C4-2B (cell line): ENCODE measurements around the gene OPCML.
A peak's percentile ranks its signal among the peaks of the same experiment; 100 is the strongest.

Source experiments
- H3K27ac ChIP-seq: fragments of 450-650 bp; 2 replicates; pipeline ENCODE4 v1.5.1; 2017
- ZFX ChIP-seq: fragments of 450-650 bp; IDR thresholded peaks from 2 replicates; pipeline ENCODE4 v1.6.1; 2017
- TF ChIP-seq, protein P1 (sequence below): fragments of 450-650 bp; conservative IDR thresholded peaks from 2 replicates; pipeline ENCODE4 v1.5.1; 2017; ENCODE audit warnings: mild to moderate bottlenecking

OPCML gene

DNA sequence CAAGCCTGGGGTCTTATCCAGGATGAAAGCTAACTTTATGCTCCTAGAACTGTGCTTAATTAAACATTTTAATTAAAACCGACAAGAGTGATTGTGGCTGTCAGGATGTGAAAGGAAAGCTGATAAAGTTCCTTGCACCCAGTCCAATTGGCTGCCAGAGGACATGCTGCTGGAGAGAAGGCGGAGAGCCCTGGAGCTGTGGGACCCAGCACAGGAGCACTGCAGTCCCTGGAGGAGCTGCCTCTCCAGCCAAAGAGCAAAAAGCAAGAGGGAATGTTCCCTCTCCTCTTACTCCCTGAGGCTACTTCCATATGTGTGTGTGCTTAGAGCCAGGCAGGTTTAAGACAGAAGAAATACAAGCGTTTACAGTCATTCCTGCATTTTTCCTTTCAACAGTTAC lies 118.6 kb downstream of the OPCML start:
- no peak for TF ChIP-seq ZFX
- TF ChIP-seq, protein P1, sequence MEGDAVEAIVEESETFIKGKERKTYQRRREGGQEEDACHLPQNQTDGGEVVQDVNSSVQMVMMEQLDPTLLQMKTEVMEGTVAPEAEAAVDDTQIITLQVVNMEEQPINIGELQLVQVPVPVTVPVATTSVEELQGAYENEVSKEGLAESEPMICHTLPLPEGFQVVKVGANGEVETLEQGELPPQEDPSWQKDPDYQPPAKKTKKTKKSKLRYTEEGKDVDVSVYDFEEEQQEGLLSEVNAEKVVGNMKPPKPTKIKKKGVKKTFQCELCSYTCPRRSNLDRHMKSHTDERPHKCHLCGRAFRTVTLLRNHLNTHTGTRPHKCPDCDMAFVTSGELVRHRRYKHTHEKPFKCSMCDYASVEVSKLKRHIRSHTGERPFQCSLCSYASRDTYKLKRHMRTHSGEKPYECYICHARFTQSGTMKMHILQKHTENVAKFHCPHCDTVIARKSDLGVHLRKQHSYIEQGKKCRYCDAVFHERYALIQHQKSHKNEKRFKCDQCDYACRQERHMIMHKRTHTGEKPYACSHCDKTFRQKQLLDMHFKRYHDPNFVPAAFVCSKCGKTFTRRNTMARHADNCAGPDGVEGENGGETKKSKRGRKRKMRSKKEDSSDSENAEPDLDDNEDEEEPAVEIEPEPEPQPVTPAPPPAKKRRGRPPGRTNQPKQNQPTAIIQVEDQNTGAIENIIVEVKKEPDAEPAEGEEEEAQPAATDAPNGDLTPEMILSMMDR, result no peak

DNA sequence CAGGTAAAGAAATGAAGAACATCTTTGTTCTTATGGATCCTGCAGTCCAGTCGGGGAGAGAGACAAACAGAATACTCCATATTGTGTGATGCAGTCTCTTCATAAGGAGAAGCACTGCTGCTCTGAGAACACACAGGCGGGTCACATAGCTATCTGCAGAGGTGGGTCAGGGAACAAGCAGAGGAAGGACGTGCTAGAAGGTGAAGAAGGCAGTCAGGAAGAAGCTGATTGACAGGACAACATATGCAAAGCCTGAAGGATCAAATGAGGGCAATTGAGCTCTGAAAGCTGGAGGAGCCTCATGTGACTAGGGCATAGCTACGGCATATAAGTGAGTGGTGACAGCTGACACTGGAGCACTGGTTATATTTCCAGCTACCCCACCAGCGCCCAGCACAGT lies 122.5 kb downstream of the OPCML start:
- H3K27ac ChIP-seq, result no peak overlapping the region
- no peak for TF ChIP-seq ZFX
- TF ChIP-seq, protein P1, result no peak

More for the DNA sequence above, 118.6 kb downstream of the OPCML start:
- no peak overlapping the region for H3K27ac ChIP-seq

DNA sequence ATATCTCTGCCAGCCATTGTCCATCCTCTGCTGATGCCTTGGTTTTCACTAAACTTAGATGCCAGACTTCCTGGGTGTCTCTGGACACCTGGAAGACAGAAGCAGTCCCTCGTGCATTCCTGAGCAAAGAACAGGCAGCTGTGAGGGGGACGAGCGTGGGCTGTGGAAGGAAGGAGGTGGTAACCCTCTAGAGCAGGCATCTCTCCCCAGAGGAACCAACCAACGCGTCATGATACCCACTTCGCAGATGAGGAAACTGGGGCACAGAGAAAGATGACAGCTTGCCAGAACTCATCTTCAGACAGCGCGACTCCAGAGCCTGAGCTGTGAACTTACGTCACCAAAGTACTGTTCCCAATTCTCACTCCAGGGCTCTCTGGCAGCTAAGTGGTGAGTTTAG lies 123.4 kb downstream of the OPCML start:
- TF ChIP-seq, protein P1, result no peak
- no peak for TF ChIP-seq ZFX
- no peak overlapping the region for H3K27ac ChIP-seq

DNA sequence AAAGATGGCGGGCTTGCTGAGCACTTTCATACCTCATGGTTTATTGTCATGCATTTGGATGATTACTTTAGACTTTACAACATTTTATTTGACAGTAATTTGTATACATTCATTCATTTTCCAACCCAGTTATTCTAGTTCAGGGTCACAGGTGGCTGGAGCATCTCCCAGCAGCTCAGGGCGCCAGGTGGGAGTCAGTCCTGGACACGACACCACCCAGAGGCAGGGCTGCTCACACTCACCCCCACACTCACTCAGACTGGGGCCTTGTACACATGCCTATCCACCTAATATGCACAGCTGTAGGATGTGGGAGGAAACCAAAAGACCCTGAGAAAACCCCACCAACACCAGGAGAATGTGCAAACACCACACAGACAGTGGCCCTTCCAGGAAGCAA lies 123.9 kb downstream of the OPCML start:
- no peak overlapping the region for H3K27ac ChIP-seq
- TF ChIP-seq, protein P1, result no peak
- TF ChIP-seq ZFX, result no peak

DNA sequence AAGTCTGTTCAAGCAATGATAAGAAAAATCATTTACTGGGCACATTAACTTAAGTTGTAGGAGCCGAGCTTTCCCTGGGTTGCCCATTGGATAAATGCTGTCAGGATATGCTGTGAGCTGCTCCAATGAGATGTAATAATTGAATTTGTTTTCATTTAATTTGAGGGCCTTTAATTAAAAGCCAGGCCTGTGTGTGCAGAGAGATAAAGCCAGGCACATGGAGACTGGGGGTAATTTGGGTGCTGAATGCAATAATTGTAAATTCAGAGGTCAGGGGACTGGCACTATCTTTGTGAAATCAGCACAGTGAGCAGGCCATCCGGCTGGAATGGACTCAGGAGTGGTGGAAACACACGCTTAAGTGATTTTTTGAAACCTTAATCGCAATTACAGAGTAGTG lies 125.8 kb downstream of the OPCML start:
- TF ChIP-seq, protein P1, result no peak
- TF ChIP-seq ZFX, result no peak

DNA sequence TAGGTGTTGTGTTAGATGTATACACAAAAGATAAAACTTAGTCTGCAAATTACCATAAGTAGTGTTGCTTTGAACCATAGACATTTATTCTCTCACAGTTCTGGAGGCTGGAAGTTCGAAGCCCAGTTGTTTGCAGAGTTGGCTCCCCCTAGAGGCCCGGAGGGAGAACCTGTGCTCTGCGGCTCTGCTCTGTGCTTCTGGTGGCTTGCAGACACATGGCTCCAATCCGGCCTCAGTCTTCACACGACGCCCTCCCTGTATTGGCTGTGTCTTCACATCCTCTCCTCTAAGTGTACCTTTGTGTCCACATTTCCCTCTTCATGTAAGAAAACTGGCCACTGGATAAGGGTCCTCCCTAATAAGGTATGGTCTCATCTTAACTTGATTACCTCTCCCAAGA lies 128.4 kb downstream of the OPCML start:
- no peak for TF ChIP-seq ZFX
- TF ChIP-seq, protein P1, result peak; percentile 80
- no peak overlapping the region for H3K27ac ChIP-seq

More for the DNA sequence above, 125.8 kb downstream of the OPCML start:
- no peak overlapping the region for H3K27ac ChIP-seq

DNA sequence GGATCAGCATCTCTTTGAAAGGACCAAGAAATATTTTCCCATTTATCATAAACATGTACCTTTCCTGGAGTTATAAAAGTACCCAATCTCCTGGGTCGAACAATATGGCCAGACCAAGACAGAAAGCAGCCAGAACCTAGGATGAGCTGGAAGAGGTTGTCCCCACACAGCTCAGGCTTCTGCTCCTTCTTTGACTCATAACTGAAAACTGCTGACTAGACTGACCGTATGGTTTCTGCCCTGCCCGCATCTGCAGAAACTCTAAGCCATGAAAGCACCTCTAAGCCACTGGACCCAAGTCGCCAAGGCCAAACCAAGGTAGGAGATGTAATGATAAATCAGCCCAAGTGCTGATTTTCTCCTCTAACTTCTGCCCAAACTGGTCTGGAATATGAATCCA lies 129.8 kb downstream of the OPCML start:
- TF ChIP-seq ZFX, result no peak
- TF ChIP-seq, protein P1, result no peak
- no peak overlapping the region for H3K27ac ChIP-seq
